NOMO-1 treated with DMSO at 0.1 percent for 48 hours (cell line): ENCODE results near the gene C1QB.
A peak's percentile ranks its signal among the peaks of the same experiment; 100 is the strongest.

Source experiments
- DNase-seq: peaks from one replicate; lab custom pipeline; 2025; ENCODE audit not compliant: unreplicated experiment; lab: John Stamatoyannopoulos, UW

C1QB gene

DNA sequence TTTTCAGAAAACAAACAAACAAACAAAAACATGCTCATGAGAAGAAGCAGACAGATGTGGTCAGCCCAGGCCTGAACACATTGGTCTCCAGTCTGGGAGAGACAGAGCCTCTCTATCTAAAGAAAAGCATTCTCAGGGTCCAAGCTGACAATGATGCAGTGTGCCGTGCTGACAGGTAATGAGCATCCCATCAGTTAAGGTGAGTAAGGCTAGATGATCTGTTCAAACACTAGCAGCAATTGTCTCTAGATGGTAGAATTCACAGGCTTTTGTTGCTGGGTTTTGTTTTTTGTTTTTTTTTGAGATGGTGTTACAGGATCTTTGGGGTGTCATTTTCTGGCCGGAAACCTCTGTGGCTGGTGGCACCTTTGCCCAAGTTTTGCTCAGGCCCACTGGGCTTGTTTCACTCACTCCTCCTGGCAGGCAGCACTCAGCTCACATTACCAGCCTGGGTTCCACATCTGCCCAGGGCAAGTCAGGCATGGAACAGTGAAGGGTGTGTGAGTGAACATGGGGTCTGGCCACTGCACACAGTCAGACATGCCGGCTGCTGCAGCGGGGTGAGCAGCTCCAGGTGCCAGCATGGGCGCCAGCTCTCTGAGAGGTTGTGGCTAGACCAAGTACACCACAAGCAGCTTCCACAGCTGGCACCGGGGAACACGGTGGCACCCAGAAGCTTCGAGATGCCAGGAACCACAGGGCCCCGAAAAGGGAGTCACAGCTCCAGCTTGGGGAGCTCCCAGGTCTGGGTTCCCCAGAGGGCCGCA is 19.2 kb upstream of the C1QB start:
- DNase-seq = no peak

DNA sequence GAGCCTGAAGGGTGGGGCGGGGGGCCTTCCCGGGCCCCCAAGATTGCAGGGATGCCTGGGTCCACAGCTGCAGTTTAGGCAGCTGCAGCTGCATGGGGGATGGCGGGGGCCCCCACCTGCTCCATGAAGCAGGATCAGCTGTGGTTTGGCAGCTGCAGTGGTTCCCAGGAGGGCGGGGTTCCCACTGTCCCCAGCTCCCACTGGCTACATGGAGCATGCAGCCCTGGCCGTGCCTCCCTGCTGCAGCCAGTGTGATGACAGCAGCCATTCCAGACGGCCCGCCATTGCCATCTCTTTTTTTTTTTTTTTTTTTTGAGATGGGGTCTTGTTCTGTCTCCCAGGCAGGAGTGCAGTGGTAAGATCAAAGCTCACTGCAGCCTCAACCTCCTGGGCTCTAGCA is 17.6 kb upstream of the C1QB start:
- DNase-seq = no peak

DNA sequence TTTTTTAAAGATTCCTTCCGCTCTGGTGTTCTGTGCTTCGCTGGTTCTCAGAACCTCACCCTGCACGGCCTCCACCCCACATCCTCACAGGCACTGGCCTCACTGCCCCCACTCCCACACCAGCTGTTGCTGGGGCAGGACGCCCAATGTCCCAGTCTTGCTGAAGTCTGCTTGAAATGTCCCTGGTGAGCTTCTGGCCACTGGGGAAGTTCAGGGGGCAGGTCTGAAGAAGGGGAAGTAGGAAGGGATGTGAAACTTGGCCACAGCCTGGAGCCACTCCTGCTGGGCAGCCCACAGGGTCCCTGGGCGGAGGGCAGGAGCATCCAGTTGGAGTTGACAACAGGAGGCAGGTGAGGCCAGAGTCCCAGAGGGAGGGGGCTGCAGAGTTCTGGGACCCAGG is 16.7 kb upstream of the C1QB start, which contains the start of gene C1QA:
Gene C1QA, plus strand, starts transcription at position 276 of the 400 bp plus-strand sequence. CDS start 989 bp downstream, outside the sequence.
- DNase-seq = peak; percentile 64

DNA sequence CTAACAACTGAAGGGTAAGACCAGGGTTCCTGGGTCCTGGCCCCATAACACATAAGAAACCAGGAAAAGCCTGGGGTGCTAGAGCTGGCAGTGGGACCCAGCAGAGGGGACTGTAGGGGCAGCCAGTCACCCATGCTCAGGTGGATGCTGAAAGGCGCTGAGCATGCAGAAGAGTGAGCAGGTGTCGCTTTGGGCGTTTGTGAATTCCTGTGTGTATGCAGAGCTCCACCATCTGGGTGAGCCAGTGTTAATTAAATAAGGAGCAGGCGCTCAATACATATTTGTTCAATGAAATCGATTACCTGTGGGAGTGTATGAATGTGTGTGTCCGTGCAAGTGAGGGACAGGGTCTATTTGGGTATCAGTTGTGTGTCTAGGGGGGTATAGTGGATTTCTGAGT is 16.1 kb upstream of the C1QB start:
- no peak for DNase-seq

DNA sequence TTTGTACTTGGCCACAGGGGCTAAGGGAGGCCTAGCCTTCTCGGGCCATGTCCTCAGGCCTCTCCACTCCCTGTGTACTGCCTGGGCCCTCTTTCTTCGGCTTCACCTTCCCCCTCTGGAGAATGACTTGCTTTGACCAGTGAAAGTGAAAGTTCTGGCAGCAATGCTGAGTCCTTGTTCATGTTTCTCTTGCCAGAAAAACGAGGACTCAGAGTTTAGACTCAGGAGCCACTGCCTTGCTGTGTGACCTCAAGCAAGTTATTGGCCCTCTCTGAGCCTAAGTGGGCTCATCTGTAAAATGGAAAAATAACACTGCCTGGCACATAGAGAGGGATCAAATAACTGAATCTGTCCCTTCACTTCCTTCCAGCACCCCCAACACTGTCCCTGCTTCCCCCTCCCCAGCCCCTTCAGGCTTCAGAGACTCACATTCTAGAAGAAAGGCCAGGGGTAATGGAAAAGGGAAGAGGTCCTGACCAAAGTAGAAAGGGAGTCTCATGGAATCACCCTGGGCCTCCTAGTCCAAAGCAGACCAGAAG is 15.1 kb upstream of the C1QB start:
- no peak for DNase-seq

DNA sequence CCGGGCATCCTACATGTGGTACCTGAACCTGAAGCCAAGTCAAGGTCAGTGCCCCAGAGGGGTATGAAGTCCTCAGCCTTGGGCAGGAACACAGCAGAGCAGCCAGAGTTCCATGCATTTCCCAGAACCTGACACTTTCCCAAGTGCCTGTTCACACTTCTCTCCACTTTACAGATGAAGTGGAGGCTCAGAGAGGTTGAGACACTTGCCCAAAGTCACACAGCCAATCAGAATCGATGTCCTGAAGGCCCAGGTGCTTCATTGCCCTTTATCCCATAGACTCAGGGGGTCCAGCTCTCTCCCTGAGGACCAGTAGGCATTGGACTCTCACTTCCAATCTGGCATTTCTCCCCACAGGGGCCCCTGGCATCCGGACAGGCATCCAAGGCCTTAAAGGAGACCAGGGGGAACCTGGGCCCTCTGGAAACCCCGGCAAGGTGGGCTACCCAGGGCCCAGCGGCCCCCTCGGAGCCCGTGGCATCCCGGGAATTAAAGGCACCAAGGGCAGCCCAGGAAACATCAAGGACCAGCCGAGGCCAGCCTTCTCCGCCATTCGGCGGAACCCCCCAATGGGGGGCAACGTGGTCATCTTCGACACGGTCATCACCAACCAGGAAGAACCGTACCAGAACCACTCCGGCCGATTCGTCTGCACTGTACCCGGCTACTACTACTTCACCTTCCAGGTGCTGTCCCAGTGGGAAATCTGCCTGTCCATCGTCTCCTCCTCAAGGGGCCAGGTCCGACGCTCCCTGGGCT is 14.4 kb upstream of the C1QB start:
- DNase-seq = no peak

DNA sequence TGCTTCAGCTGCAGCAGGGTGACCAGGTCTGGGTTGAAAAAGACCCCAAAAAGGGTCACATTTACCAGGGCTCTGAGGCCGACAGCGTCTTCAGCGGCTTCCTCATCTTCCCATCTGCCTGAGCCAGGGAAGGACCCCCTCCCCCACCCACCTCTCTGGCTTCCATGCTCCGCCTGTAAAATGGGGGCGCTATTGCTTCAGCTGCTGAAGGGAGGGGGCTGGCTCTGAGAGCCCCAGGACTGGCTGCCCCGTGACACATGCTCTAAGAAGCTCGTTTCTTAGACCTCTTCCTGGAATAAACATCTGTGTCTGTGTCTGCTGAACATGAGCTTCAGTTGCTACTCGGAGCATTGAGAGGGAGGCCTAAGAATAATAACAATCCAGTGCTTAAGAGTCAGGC is 13.8 kb upstream of the C1QB start:
- DNase-seq = no peak

DNA sequence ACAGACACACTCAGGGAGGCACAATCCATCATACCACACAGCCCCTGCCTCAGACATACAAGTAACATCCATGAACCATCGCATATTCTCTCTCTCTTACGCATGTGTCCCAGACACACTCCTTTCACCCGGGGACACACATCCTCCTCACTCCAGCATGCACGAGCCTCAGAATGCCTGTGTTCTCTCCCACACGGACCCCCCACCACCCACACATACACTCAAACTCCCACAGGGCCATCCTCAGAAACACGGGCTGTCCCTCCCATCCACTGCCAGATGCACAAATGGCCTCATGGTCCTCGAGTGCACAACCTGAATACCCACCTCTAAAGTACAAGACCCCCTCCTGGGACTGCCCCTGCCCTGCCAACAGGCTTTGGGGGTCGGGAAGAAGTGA is 11.8 kb upstream of the C1QB start:
- no peak for DNase-seq

DNA sequence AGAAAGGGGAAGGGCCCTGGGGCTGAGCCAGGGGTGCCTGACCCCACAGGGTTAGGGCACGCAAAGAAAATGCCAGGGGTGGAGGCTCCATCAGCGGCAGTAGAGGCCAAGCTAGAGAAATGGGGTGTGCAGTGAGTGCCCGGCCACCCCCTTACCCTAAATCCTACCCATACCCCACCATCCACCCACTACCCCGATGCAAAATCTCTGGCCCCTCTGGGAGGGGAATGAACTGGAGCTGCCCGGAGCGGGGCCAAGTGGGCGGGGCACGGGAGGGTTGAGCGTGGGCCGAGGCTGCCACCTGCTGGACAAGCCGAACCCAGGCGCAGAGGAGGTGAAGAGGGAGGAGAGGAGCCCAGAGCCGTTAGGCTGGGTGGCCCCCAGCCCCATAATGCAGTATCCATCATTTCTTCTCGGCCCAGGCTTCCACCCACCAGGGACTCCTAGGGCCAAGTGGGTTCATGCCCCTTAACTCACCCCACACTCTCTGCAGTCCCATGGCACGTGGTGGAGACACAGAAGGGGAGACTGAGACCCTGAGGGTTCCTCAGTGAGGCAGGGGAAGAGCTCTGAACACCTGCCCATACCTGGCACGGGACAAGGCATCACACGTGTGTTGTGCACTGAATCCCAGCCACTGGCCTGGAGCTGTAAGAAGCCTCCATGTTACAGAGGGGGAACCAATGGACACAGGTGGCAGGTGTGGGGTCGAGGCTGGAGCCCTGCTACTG is 11.0 kb upstream of the C1QB start:
- DNase-seq = peak; percentile 30

DNA sequence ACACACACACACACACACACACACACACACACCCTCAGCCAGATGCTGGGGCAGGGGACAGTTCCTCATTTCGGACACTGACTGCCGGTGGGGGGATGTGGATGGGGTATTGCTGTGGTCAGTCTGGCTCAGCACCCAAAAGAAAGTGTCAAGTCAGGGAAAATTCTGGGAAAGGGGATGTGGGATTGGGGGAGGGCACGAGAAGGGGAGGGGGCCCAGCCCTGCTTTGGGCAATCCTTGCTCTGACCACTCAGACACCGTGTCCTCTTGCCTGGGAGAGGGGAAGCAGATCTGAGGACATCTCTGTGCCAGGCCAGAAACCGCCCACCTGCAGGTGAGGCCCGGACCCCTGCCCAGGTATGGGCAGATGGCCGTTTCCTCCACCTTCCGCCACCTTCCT is 9.7 kb upstream of the C1QB start, which contains the start of gene C1QC:
Gene C1QC, plus strand, starts transcription at position 253 of the 400 bp plus-strand sequence. CDS start 391 bp downstream, outside the sequence.
- no peak for DNase-seq

DNA sequence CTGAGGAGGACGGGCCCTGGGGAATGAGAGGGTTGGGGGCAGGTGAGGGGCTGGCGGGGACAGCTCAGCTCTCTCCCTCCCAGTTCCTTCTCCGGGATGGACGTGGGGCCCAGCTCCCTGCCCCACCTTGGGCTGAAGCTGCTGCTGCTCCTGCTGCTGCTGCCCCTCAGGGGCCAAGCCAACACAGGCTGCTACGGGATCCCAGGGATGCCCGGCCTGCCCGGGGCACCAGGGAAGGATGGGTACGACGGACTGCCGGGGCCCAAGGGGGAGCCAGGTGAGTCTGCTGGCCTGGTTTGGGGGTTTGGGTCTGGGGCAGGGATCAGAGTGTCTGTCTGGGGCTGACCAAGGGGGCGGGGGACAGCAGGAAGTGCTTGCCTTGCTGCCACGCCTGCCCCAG is 9.1 kb upstream of the C1QB start:
- DNase-seq = no peak

DNA sequence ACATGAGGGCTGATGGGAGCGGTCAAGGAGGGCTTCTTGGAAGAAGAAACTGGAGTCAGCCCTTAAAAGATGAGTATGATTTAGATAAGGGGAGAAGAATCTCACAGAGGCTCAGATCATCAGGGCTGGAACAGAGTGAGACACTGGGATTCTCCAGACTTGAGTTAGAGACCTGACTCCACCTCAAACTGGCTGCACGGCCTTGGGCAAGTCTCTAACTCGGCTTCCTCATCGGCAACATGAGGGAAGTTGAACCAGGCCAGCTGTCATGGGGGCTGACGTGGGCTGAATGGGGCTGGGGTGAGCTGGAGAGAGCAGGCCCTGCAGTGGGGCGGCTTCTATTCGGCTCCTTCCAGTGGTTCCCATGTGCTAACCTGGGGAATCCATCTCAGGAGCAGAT is 7.1 kb upstream of the C1QB start:
- DNase-seq = no peak

DNA sequence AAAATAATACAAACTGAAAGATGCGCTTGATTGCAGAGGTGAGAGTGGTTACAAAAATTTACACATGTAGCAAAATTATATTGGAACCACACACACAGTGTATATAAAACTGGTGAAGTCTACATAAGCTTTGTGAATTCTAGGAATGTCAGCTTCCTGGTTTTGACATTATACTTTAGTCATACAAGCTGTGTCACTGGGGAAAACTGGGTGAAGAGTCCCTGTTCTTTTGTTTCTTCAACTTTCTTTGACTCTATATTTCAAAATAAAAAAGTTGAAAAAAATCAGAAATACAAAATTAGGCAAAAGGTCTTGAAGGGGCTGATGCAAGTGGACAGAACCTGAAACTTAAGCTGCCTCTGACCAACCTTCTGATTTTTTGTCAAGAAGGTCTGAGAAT is 6.7 kb upstream of the C1QB start:
- no peak for DNase-seq

DNA sequence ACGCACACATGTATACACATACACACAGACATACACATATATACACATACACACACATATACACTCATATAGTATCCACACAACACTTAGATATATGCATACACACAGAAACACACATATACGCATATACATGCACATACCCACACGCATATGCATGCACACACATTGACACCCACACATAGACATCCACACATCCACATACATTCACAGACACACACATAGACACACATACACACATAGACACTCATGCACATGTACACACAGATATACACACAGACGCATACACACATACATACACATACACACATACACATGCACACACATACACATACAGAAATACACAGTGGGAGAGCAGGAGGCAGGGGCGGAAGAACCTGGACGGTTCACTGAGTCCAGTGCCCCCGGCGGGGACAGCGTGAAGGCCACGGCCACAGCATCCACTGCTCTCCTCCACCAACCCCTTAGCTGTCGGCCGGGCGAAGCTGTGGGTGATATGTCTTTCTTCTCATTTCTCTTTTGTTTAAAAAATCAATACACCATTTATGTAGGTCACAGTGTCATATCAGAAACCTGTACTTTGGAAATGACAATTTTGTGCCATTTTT is 2.8 kb upstream of the C1QB start:
- no peak for DNase-seq

DNA sequence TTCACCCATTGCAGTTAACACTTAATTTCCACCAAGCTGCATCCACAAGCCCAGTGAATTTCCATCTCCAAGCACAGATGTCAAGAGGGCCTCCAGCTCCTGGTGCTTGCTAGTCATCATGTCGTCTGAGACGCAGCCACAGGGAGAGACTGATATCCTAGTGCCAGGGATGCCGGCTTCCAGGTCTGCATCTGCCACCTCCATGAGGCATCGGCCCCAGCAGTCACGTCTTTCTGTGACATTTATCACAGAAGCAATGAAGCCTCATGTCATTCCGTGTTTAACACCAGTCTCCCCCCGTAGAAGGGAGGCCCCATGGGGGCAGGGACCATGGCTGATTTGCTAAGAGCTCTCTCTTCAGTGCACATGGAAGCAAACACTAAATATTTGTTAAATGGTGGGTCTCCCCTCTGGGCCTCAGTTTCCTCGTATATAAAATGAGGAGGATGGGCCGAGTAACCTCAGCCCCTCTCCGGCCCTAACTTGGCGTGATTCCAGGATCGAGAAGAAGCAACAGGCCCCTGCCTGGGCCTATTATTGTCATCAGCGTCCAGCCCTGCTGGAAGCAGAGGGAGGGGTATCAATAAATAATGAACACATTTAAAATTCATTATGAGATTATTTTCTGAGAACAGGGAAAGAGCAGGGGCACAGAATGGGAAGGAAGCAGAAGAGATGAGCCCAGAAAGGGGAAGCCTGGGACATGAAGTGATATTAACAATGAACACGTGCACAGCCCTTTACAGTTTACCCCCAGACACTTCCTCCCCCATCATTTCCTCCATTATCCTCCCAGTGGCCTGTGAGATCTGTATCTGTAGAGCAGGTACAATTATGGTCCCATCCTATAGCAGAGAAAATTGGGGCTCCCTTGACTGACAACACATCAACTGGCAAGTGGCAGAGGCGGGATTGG is 837 bp upstream of the C1QB start:
- DNase-seq = no peak

DNA sequence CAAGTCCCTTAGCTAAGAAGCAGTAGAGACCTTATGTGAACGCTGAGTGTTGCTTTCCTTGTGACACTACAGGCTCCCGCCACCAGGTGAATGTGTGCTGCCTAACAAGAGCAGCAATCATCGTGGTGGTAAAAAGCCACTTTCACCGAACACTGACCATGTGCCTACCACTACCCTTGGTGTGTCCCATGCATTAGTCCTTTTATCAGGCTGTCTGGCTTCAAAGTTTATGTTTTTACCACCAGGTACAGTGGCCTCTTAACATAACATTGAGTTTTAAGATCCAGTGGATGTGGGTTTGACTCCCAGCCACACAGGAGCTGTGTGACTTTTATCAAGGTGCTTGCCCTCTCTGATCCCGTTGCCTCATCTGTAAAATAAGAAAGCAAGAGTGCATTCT is 1.7 kb downstream of the C1QB start:
- no peak for DNase-seq

DNA sequence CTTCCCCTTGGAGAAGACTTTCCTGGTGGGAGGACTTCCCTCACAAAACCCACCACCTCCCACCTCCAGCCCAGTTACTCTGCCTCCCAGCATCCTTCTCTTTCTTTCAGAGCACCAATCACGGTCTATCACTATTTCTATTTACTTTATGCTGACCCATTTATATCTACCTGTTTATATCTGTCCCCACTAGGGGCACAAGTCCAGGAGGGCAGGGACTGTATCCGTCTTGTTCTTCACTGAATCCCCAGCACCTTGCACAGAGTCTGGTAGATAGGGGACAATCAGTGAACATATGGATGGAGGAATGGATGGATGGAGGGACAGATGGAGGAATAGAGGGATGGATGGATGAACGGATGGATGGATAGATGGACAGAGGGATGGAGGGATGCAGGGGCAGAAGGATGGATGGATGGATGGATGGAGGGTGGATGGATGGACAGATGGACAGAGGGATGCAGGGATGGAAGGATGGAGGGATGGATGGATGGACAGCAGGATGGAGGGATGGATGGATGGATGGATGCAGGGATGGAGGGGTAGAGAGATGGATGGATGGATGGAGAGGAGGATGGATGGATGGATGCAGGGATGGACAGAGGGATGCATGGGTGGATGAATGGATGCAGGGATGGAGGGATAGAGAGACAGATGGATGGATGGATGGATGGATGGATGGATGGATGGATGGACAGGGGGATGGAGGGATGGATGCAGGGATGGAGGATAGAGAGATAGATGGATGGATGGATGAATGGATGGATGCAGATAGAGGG is 5.5 kb downstream of the C1QB start:
- DNase-seq = no peak

DNA sequence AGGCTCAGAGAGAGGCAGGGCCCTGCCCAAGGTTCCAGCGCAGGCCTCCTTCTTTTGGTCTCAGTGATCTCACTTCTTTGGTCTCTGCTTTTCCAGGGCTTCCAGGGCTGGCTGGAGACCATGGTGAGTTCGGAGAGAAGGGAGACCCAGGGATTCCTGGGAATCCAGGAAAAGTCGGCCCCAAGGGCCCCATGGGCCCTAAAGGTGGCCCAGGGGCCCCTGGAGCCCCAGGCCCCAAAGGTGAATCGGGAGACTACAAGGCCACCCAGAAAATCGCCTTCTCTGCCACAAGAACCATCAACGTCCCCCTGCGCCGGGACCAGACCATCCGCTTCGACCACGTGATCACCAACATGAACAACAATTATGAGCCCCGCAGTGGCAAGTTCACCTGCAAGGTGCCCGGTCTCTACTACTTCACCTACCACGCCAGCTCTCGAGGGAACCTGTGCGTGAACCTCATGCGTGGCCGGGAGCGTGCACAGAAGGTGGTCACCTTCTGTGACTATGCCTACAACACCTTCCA is 7.7 kb downstream of the C1QB start:
- no peak for DNase-seq

DNA sequence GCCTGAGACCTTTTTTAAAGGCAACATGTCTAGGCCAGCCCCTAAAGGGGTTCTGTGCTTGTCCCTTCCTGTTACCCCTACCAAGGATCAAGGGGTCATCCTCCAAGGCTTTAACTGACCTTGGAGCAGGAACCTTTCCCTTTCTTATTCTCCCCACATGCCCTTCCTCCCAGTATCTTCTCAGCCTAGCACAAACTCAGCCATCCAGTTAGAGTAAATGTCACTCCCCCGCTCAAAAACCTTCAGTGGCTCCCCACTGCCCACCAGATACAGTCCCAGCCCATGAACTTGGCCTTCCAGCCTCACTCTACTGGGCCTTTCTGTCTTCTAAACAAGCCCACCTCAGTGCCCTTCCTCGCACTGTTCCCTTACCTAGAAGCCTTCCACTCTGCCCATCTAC is 8.8 kb downstream of the C1QB start:
- no peak for DNase-seq
